Fibroblast of villous mesenchyme (primary cell): ENCODE results near the gene PTCH2. TPM values are rescaled to one million over a fixed set of nuclear protein-coding genes. Genes with fewer than 3 reads are reported as not detected.
"Not testable (repeated sequence)": the region's sequence is repeated elsewhere in the genome, so short reads cannot be mapped to it uniquely, and the experiment has no call there.

Experiments used
- DNase-seq: peaks from one replicate; pipeline ENCODE4 v3.0.0-alpha.2; 2010; ENCODE audit warnings: low read depth
- H3K4me3 ChIP-seq: 2 replicates; pipeline ENCODE4 v1.5.1; 2011; ENCODE audit warnings: low read depth, mild to moderate bottlenecking, low read length
- total RNA-seq: library from RNA; depleted of rRNA; stranded (reverse); fragments of >200 nt; gene quantifications from 2 replicates; pipeline ENCODE4 v1.2.3, GENCODE V29; 2012
- TF ChIP-seq, protein P1 (sequence below): IDR thresholded peaks from 2 replicates; pipeline ENCODE4 v1.5.1; 2012; ENCODE audit warnings: low read depth, mild to moderate bottlenecking, low read length; ENCODE audit not compliant: insufficient read depth

Gene PTCH2
- total RNA-seq, 1 donor, result under 0.01 TPM

DNA sequence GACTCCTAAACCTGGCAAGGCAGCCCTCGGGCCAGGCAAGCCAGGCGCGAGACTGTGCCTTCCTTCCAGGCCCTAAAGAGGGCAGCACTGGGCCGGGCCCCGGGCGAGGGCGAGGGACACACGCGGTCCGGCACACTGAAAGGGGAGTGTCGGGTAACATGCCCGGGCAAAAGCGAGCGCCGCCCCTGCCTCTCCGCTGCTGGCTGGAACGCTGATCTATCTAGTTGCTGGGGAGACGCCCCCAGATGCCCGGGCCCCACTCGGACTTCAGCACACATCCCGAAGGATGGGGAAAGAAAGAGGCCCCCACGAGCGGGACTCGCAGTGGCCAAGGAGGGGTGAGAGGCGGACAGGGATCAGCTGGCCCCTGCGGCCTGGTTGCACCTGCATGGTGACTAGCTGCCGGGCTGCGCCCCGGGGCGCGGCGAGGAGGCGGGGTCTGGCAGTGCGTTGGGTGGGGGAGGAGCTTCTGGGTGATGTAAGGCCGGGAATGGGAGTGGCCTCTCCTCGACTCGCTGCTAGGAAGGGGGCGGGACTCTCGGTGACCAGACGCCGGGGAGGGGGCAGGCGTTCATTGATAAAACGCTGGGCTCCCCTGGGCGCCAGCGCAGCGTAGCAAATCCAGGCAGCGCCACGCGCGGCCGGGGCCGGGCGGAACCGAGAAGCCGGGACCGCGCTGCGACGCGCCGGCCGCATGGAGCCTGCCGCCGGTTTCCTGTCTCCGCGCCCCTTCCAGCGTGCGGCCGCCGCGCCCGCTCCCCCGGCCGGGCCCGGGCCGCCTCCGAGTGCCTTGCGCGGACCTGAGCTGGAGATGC lies 43.1 kb downstream of the PTCH2 start, which contains the start of gene PLK3:
Gene PLK3 (plus strand): TSS at position 608 of the 815 bp plus-strand sequence. CDS start 87 bp downstream, at position 695.
- TF ChIP-seq, protein P1, sequence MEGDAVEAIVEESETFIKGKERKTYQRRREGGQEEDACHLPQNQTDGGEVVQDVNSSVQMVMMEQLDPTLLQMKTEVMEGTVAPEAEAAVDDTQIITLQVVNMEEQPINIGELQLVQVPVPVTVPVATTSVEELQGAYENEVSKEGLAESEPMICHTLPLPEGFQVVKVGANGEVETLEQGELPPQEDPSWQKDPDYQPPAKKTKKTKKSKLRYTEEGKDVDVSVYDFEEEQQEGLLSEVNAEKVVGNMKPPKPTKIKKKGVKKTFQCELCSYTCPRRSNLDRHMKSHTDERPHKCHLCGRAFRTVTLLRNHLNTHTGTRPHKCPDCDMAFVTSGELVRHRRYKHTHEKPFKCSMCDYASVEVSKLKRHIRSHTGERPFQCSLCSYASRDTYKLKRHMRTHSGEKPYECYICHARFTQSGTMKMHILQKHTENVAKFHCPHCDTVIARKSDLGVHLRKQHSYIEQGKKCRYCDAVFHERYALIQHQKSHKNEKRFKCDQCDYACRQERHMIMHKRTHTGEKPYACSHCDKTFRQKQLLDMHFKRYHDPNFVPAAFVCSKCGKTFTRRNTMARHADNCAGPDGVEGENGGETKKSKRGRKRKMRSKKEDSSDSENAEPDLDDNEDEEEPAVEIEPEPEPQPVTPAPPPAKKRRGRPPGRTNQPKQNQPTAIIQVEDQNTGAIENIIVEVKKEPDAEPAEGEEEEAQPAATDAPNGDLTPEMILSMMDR, result peak; percentile 96
- DNase-seq, result peak; percentile 99
- H3K4me3 ChIP-seq, result peak within 1 kb of the TSS; percentile 86

DNA sequence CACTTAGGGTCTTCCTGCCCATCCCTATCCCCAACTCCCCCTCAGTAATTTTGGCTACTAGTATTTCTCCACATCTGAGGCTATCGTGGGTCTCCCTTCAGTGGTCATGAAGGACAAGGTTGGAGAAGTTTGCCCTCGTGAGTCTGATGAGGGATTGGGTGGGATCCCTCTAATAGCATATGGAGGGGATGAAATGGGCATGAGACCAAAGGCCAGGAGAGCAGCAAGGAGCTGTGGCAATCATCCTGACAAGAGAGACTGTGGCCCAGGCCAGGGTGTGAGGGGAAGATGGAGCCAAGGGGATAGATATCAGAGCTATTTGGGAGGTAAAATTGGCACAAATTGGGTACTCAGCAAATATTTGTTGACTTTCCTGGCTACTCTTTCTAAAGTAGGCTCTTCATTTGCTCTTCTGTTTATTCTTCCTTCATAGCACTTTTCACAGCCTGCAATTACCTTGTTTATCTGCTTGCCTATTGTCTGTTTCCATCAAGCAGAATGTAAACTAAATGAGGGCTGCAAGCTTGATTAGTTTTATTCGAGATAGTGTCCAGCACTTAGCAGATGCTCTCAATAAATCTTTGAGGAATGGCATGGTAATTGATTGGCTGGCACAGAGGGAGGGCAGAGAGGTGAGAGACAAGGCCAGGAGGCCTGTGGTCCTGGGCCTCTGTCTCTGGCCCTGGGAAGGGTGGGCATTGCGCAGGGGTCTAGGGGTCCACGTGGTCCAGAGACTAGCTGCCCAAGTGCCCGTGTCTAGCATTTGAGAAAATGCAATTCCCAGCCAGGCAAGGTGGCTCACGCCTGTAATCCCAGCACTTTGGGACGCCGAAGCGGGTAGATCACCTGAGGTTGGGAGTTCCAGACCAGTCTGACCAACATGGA lies 44.3 kb downstream of the PTCH2 start:
- no peak for DNase-seq
- H3K4me3 ChIP-seq, result no peak overlapping the region
- TF ChIP-seq, protein P1, result peak; percentile 2

DNA sequence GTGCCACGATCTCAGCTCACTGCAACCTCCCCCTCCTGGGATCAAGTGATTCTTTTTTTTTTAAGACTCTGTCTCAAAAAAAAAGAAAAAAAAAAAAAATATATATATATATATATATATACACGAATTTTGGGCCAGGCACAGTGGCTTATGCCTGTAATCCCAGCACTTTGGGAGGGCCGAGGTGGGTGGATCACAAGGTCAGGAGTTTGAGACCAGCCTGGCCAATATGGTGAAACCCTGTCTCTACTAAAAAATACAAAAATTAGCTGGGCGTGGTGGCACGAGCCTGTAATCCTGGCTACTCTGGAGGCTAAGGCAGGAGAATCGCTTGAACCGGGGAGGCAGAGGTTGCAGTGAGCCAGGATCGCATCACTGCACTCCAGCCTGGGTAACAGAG lies 45.2 kb downstream of the PTCH2 start:
- DNase-seq, H3K4me3 ChIP-seq: not testable (repeated sequence)

DNA sequence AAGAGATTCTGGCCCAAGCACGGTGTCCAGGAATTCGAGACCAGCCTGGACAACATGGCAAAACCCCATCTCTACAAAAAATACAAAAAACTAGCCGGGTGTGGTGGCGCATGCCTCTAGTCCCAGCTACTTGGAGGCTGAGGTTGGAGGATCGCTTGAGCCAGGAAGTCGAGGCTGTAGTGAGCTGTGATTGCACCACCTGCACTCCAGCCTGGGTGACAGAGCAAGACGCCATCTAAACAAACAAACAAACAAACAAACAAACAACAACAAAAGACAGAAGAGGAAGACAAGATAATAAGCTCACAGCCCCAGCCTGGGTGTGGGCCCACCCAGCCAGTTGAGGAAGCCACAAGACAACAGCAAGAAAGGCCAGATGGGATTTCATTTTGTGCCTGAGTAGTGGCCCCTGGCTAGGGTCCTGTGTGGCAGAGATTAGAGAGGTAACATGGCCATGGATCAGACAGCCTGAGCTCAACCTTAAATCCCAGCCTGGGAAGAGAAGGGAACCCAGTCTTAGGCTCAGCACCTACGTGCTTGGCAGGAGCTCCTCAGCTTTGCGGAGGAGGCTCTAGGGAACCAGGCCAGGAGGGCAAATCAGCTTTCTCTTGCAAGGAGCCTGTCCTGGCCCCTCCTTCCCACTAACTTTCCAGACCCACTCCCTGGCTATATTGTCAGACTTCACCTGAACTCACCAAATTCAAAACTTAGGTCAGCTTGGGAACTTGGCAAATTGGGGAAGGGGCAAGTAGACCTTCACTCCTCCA lies 50.1 kb downstream of the PTCH2 start:
- no peak for DNase-seq
- TF ChIP-seq, protein P1, result no peak
- H3K4me3 ChIP-seq, result no peak overlapping the region

DNA sequence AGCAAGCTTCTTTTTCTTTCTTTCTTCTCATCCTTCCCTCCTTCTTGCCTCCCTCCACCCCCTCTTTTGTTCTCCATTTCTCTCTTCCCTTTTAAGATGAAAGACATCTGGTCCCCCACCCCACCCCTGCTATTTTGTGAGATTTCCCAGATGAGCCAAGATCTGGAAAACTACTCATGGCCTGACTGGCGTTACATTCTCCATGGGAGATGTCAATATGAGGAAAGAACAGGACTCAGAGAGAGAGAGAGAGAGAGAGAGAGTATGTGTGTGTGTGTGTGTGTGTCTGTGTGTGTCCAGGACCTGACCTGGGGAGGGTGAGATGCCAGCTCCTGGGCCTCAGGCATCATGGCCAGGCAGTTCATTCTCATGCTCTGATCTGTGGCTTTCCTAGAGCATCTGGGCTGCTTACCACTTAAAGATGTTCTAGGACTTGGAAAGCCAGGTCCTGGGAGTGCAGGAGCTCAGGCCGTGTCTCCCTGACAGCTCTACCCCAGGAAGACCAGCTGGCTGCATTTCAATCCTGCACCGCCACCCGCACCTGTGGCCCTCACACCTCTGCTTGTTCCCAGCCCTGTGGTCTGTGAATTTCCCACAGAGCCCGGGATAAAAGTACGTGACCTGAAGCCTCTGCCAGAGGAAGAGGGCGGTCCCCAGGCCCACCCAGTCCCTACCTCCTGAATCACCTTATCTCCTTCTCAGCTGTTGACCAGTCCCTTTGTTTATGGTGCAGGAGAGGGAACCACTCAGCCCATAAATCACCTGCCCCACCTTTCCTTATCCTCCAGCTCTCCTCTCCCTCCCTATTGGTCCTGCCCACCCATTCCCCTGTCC lies 51.9 kb downstream of the PTCH2 start:
- DNase-seq, result no peak
- TF ChIP-seq, protein P1, result no peak
- H3K4me3 ChIP-seq, result no peak overlapping the region

DNA sequence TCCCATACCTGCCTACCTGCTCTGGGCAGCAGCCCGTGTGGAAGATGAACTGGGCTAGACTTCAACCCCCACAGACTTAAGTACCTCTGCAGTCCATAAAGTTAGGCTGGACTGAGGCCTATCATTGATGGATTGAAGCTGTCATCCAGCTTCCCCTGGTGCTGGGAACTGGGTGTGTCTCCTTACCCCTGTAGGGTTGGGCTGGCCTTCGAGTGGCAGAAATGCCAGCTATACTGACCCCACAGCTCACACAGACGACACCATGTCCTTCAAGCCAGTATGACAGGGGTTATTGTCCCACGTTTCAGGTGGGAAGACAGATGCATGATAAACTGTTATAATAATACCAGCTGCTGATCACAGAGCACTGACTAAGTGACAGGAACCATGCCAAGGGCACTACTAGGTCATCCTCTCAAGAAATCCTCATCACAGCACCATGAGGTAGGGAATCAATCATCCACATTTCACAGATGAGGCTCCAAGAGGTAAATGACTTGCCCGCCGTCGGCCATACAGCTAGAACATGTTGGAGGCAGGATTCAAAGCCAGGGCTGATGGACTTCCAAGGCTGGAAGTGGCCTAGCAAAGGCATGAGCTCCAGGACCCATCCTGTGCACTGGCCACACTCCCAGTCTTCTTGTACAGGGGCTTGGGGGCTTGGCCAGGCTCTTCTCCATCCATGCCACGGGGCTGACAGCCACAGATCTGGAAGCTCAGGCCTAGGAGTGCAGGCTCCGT lies 54.8 kb downstream of the PTCH2 start, which contains the start of gene BEST4:
Gene BEST4 (minus strand): TSS at position 51 of the 741 bp plus-strand sequence. CDS start 465 bp downstream, outside the sequence.
- TF ChIP-seq, protein P1, result no peak
- DNase-seq, result no peak
- no peak within 1 kb of the TSS for H3K4me3 ChIP-seq
